GM18508 (cell line): ENCODE data around the gene CSNK1G3.

Experiments
- ATAC-seq: cut with Tn5 transposase; IDR thresholded peaks from one replicate; pipeline ENCODE4 v1.9.1; 2021; ENCODE audit warnings: moderate number of reproducible peaks; ENCODE audit not compliant: insufficient read depth, unreplicated experiment

Gene CSNK1G3

DNA sequence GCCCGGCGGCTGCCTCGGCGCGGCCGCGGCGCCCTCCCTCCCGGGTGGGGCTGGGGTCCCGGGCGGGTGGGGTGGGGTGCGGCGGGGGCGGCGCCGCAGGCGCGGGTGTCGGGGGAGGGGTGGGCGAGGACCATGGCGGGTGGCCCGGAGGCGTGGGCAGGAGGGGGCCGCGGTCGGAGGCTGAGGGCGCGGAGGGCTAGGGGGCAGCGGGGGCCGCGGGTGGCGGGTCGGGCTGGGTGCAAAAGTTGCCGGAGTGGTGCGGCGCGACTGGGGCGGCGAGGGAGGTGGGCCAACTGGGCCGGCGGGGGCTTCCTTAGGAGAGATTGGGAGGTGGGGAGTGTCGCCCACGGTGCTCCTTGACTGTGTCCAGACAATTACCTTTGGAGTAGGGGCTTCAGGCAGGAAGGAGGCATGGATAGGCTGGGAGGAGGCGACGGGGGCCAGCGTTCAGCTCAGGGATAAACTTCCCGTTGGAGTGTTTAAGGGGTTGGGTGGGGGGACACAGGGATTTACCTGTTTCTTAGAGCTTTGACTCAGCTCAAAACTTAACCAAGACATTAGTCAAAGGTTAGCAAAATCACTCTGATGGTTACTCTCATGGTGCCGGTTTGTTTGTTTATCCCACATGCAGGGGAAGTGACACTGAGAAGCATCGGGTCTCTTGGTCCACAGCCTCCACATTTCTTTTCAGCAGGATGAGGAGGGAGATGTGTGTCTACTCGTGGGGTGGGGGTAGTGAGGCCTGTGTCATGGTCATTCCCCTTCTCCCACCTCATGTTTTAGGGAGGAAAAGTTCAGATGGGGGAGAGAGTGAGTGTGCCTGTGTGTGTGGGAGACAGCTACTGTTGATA lies 859 bp downstream of the CSNK1G3 start:
- ATAC-seq: no peak

DNA sequence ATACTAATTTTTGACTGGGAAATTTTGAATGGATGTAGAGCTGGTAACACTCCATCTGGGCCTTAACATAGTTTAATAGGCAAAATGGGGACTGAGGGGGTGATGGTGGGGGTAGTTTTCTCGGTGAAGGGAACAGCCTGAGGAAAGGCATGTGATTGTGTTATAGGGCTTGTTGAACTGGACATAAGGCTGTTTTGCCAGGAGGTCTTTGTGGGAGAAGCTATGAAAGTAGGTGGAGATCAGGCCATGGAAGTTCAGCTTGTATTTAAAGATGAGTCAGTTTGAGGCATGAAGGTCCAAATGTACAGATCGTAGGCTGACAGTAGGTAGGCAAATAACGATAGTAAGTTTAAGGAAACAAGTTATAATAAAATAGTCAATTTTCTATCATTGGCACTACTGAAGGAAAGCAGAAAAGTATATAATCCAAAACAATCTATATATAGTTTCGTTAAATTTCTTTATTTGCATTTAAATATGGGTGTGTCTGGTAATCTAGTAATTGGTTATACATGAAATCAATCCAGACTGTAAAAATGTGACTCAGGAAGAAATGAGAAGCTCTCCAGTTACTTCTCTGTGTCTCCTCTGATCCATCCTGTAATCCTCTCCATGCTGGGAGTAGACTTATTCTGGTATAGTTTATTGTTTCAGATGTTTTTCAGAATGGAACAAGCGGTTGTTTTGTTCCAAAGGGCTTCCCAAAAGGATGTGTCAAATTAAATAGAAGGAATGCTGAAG lies 2.8 kb downstream of the CSNK1G3 start:
- ATAC-seq: no peak

DNA sequence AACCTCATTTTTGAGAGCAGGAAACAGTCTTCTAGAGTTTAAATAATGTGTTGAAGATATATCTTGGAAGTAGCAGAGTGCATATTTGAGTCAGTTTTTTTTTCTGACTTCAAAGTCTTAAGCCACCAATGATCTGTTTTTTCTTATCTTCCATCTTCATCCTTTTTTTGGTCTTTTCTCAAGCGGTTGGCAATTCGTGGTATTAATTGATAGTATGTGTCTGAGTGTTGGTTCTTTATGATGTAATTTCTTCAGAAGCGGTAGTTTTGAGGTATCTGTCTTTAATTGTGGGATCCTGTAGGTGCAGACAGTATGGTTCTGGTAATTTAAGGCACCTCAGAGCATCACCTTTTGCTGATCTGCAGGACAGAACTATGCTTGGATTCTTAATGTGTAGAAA lies 3.9 kb downstream of the CSNK1G3 start:
- no peak for ATAC-seq

GRCh38 chr5:123517476-123517875 lies 5.5 kb downstream of the CSNK1G3 start:
- no peak for ATAC-seq

GRCh38 chr5:123518111-123518510 lies 6.1 kb downstream of the CSNK1G3 start:
- ATAC-seq: no peak

DNA sequence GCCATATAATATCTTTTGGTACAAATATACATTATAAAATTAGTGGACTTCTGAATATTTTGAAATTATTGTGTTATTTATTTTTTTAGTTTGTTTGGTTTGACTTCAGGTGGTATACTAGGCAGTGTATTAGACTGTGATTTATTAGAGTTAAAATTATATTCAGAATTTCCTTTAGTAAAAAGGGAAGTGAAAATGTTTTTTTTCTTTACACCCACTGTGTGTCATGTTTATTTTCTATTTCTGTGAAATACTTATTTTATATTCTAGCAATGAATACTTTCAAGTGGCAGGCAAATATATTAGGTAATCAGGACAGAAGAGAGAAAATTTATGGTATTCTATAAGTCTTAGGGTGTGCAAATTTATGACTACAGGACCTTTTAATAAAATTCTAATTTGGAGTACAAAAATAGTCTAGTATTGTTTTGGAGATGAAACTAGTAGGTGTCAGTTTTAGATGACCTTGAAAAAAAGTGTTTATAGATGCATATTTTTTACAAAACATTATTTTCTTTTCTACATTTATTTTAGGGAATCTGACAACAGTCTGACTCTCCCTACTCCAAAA lies 8.8 kb downstream of the CSNK1G3 start:
- no peak for ATAC-seq

- no peak for ATAC-seq
Measured at GRCh38 chr5:123524146-123524545, 12.2 kb downstream of the CSNK1G3 start.

DNA sequence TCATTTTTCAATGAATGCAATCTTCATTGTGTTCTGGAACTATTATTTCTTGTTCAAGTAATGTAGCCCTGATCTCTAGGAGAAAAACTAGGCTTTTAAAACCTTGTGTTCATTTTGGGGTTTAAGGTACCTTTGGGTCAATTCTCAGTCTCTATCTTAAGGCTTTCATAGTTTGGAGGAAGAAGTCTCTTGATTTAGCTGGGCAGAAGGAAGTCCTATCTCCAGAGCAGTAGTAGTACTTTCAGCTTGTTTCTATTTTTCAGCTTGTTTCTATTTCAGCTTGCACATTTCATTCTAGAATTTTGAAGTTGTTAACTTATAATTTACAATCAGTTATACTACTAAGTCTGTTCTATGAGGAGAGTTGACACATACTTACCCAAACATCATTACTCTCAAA lies 15.2 kb downstream of the CSNK1G3 start:
- no peak for ATAC-seq

DNA sequence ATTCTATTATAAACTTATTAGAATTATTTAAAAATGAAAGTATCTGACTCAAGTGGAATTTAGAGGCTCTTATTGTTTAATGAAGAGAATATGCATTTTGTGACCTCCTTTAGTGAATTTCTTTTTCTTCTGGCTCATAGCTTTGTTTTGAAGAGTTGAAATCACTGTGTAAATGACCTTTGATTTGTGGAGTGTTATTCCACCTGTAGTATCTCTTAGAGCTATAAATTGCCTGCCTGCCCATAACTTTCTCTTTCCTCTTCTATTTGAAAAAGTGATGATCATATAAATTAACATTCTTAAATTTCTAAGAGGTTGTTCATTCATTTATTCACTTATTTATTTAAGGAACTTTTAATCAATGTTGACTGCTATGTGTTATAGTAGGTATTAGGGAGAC lies 16.1 kb downstream of the CSNK1G3 start:
- ATAC-seq: no peak

DNA sequence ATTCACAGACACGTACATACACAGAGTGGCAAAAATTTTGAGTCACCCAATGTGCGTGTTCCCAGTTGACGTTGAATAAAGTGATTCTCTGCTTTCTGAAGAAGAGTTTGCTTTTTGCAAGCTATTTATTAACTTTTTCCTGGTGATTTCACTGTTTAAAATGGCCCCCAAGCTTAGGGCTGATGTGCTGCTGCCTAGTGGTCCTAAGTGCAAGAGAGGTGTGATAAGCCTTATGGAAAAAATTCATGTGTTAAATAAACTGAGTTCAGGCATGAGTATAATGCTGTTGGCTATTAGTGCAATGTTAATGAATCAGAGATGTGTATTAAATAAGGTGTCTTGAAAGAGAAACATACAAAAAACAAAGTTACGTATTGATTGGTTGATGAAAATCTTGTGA lies 16.9 kb downstream of the CSNK1G3 start:
- ATAC-seq: no peak

DNA sequence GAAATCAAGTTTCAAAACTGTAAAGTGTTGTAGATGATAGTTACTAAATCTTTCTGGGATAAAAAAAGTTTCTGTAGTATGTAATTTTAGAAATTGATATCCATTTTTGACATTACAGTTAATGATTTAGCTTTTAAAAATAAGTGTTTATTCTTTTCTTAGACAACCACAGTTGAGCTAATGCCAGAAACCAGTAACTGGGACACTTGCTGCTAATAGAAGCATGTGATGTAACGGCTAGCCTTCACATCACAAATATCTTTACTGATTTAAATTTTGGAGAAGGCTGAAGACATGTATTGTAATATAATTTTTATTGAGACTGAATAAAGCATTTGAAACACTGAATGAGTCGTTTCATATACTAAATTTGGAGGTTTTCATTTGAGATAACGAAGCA lies 18.8 kb downstream of the CSNK1G3 start:
- no peak for ATAC-seq

- no peak for ATAC-seq
Measured at GRCh38 chr5:123535648-123536047, 23.7 kb downstream of the CSNK1G3 start.

DNA sequence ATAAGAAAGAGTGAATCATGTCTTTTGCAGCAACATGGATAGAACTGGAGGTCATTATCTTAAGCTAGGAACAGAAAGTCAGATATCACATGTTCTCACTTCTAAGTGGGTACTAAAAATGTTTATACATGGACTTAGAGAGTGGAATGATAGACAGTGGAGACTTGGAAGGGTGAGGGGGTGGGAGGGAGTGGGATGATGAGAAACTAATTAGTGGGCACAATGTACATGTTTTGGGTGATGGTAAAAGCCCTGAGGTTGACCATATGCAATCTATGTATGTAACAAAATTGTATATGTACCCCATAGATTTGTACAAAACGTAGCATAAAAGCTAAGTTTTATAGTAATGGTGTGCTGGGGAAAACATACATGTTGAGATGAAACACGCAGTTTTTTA lies 25.3 kb downstream of the CSNK1G3 start:
- no peak for ATAC-seq

DNA sequence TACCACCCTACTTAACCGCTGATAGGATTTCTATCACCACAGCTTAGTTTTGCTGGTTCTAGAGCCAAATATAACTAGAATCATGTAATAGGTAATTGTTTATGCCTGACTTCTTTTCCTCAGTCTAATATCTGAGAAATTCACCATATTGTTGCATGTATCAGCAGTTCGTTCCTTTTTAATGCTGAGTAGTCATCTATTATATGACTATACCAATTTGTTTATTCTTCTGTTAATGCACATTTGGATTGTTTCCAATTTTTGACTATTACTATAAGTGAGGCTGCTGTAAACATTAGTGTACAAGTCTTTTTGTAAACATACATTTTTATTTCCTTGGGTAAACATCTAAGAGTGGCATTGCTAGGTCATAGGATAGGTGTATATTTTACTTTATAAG lies 25.9 kb downstream of the CSNK1G3 start:
- ATAC-seq: no peak

GRCh38 chr5:123538670-123539459 lies 26.9 kb downstream of the CSNK1G3 start:
- ATAC-seq: no peak

DNA sequence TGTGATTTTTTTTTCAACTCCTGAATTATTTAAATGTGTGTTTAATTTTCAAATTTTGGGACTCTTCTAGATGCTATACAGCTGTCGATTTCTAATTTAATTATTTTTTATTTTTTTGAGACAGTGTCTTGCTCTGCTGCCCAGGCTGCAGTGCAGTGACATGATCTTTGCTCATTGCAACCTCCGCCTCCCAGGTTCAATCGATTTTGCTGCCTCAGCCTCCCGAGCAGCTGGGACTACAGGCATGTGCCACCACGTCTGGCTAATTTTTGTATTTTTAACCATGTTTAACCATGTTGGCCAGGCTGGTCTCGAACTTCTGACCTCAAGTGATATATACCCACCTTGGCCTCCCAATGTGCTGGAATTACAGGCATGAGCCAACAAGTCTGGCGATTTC lies 28.6 kb downstream of the CSNK1G3 start:
- no peak for ATAC-seq

GRCh38 chr5:123543438-123543837 lies 31.5 kb downstream of the CSNK1G3 start:
- ATAC-seq: no peak

DNA sequence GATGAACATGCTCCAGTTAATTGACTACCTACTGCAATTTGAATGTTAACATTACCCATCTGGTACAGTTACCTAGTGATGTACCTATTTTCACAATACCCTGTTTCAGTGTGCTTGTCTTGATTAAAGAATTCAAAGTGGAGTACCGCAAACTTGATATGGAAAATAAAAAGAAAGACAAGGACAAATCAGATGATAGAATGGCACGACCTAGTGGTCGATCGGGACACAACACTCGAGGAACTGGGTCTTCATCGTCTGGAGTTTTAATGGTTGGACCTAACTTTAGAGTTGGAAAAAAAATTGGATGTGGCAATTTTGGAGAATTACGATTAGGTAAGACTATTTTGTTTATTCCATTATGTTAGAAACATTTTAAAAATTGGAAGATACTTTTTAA lies 33.5 kb downstream of the CSNK1G3 start:
- ATAC-seq: no peak

DNA sequence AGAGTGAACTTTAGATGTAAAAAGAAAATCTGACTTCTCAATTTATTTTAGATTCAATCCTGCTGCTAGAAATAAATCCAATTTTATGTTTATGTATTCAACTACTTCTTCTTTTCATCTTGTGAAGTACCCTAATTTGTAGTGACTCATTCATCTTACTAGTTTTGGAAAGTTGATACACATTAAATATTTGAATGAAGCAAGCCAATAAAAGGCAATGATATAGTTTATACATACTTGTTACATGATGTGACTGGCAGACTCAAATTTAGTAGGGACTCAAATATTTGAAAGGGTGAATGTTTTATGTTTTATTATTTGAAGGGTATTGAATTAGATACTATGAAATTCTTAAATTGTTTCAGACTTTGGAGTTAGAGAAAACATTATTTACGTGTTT lies 34.7 kb downstream of the CSNK1G3 start:
- ATAC-seq: no peak

DNA sequence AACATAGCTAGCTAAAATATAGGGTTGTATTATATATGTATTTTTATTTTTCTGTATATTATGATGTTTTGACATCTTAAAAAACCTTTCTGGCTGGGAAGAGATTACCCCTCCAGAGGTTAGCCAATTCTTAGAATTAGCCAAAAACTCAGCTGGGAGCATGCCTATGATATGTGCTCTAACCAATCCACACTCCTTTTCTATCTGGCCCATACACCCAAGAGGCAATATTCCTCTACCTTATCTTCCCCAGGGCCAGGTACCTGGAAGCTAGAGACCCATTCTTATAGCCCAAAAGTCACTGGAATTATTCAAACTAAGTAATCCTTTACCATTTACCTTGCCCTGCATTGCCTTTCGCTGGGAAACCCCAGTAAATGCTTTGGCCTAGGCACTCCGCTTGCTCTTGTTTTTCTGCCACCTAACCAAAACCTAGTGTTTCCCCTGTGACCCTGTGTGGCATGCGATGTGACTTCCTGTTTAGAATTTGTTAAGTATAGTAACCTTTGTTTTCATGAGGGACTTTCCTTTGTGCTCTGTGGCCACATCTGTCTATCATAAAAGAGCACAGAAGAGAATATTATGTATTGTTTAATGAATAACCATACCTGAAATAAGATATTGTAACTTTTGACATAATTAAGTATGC lies 37.4 kb downstream of the CSNK1G3 start:
- ATAC-seq: peak; percentile 99
